Transverse colon (tissue), 4 donors: ENCODE data around the gene WDR37.

Experiments
- EP300 ChIP-seq: sonication (generic); formaldehyde crosslinking; IDR thresholded peaks from one replicate; pipeline ENCODE4 v1.6.1; 2017; ENCODE audit warnings: antibody characterized with exemption, low read depth
- POLR2A ChIP-seq: fragments of 450-650 bp; IDR thresholded peaks from one replicate; pipeline ENCODE4 v1.6.1; 2016; ENCODE audit warnings: antibody characterized with exemption, mild to moderate bottlenecking, moderate library complexity
- POLR2AphosphoS5 ChIP-seq, 3 donors: sonication (generic); formaldehyde crosslinking; IDR thresholded peaks; one replicate each; pipeline ENCODE4 v1.6.1; 2016; ENCODE audit warnings: antibody characterized with exemption in 3 of 3
- TF ChIP-seq, protein P1 (sequence below), 5 experiments: fragments of 200-600 bp in 3 of 5; fragments of 450-650 bp in 2 of 5; sonication (generic) in 3 of 5; IDR thresholded peaks; 1 replicate in 2 of 5; 2 replicates in 3 of 5; pipeline ENCODE4 v1.5.1; 2016 to 2017; ENCODE audit warnings: antibody characterized with exemption in 5 of 5, inconsistent platforms in 3 of 5, mild to moderate bottlenecking in 2 of 5, moderate library complexity in 1 of 5

DNA sequence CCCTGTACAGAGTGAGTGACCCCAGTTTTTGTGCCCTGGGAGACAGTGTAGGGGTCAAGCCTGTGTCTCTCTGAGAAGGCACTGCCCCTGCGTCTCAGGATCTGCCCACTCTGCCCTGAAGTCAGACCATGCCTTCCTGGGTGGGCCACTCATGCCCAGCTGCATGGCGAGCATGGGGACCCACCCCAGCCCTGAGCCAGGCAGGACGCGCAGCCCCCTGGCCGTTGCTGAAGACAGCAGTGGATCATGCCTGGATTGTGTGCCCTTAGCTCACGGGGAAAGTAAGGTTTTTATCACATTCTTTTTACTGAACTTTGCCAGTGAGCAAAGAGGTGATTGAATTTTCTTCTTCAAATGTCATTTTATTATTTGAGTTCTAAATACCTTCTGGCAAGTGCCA is 66.2 kb downstream of the WDR37 start:
- TF ChIP-seq, protein P1, sequence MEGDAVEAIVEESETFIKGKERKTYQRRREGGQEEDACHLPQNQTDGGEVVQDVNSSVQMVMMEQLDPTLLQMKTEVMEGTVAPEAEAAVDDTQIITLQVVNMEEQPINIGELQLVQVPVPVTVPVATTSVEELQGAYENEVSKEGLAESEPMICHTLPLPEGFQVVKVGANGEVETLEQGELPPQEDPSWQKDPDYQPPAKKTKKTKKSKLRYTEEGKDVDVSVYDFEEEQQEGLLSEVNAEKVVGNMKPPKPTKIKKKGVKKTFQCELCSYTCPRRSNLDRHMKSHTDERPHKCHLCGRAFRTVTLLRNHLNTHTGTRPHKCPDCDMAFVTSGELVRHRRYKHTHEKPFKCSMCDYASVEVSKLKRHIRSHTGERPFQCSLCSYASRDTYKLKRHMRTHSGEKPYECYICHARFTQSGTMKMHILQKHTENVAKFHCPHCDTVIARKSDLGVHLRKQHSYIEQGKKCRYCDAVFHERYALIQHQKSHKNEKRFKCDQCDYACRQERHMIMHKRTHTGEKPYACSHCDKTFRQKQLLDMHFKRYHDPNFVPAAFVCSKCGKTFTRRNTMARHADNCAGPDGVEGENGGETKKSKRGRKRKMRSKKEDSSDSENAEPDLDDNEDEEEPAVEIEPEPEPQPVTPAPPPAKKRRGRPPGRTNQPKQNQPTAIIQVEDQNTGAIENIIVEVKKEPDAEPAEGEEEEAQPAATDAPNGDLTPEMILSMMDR (IDR thresholded peaks at IDR 0.05): no peak
- no peak for TF ChIP-seq EP300
- TF ChIP-seq POLR2AphosphoS5 (IDR thresholded peaks at IDR 0.05): no peak
- TF ChIP-seq POLR2A: no peak
